GM19463 (cell line): ENCODE results near the gene C1QTNF6.
"Not testable (repeated sequence)": the region's sequence is repeated elsewhere in the genome, so short reads cannot be mapped to it uniquely, and the experiment has no call there.

Experiments
- ATAC-seq: cut with Tn5 transposase; IDR thresholded peaks from one replicate; pipeline ENCODE4 v1.9.1; 2021; ENCODE audit warnings: mild to moderate bottlenecking, moderate library complexity; ENCODE audit not compliant: unreplicated experiment

C1QTNF6 gene

DNA sequence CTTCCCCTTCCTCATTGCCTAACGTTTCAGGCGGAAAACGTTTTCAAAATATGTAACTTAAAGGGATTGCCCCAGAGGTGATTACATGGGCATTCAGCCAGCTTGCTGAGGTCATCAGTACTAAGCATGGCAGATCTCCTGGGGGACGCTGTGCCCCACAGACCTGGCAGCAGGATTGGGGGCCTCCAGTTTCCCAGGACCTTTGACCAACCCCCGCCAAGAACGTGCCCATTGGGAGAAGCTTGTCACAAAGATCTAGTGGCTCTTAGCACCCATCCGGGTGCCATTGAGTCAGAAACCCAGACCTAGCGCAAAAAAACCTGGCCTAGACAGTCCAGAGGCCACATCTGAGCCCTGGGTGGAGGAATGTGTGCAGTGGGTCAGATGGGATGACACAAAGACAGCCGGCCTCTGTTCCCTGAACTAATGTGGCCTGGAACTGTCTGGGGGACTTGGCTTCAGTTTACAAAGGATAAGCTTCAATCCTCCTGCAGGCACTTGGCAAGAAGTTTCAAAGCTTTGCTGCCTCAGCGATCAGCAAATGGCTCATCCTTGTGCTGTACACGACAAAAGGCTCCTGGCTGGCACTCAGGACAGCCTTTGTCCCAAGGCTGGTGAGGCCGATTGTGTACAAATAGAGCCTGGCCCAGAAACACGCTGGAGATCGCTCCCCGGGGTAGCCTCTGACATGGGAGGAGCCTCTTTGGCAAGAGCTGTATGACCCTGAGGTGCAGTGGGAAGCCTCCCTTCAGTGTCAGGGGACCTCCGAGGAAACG is 9.5 kb downstream of the C1QTNF6 start:
- no peak for ATAC-seq

DNA sequence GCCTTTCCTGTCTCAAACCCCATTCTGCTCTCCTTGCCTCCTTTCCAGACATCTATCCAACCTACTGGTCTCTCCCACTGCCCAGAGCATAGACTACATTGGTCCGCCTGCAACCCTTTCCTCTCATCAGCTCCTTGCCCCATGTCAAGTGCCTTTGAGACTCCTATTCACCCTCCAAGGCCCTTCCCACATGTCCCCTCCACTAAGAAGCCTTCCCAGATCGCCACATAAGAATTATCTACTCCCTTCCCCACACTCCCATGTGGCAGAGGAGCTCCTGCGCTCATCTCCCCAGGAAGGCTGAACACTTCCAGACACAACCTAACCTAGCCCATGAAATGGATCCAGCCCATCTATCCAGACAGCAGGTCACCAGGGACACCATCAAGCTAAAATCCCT is 10.3 kb downstream of the C1QTNF6 start:
- ATAC-seq = no peak

DNA sequence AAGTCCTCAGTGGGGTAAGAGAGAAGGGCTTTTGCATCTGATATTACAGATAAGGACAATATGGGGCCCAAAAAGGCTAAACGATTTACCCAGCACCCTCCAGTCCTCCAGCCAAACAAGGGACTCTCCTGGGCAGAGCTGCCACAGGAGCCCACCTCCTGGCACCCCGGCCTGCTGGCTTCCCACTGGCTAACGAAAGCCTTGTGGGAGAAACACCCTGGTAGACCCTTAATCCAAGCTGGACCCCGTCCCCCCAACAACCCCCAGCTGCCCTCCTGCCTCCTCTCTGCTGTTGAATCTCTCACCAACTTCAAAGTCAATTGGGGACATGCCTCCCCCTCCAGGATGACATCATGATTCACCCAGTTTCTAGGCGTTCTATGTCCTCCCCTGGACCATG is 10.8 kb downstream of the C1QTNF6 start:
- no peak for ATAC-seq

DNA sequence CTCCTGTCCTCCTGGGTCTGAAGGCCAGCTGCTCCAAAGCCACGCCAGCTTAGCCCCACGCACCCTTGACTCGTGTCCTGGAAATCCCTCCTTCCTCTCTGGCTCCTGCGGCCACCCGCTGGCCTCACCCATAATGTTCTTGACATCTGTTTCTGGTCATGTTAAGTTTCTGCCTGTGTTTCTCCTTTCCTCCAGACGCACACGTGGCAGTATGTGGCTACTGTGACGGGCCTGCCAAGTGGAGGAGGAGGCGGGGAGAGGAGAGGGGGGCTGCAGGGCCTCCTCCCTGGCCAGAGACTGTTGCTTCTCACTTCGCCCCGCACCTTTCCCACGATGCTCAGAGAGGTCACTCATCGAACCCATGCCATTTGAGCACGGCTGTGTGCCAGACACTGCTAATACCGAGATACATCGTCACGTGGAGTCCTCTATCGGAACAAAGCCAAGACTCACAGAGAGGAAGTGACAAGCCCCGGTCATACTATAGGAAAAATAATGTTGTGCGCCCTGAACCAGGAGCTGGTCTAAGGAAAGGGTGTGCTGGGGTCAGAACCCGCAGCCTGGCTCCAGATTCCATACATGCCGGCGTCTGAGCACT is 11.5 kb downstream of the C1QTNF6 start:
- ATAC-seq = no peak

DNA sequence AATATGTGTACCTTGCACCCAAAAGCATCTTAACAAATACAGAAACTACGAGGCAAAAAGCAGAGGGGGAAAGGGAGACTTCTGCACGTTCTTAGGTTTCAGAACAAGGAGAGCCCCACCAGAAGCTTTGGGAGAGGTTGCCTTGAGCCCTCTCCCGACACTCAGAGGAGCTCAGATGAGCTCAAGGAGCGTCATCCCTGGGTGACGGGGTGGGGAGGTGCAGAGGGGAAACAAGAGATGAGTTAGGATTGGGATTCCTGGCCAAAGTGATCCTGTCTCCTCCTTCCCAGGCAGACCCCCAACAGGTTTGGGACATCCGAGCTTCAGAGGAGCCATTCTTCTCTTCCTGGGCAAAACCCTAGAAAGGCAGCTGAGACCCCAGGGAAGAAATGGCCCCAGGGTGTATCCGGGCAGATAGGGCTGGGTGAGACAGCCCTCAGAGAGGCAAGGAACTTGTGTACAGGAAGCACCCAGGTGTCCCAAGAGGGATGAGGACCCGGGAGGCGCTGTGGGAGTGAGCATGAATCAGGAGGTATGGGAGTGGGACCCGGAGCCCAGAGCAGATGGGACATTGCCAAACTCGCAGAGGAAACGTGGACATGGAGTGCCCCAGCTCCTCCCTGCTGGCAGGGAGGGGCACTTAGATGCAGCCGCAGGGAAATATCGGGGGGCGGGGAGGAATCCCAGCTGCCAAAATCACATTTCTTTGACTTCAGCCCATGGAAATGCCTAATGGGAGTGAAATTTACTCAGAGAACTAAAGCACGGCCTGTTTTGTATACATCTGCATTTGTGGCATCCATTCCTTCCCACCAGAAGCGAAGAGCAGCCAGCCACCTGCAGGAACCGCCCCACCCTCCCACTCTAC is 12.4 kb downstream of the C1QTNF6 start:
- ATAC-seq = no peak

DNA sequence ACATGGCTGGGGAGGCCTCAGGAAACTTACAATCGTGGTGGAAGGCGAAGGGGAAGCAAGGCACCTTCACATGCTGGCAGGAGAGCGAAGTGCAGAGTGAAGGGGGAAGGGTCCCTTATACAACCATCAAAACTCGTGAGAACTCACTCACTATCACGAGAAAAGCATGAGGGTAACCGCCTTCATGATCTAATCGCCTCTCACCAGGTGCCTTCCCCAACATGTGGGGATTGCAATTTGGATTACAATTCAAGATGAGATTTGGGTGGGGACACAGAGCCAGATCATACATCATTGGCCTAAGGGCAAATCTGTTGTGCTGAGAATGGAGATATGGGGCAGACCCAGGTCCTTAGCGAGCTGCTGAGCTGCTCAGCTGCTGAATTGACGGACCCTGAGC is 13.1 kb downstream of the C1QTNF6 start:
- no peak for ATAC-seq

DNA sequence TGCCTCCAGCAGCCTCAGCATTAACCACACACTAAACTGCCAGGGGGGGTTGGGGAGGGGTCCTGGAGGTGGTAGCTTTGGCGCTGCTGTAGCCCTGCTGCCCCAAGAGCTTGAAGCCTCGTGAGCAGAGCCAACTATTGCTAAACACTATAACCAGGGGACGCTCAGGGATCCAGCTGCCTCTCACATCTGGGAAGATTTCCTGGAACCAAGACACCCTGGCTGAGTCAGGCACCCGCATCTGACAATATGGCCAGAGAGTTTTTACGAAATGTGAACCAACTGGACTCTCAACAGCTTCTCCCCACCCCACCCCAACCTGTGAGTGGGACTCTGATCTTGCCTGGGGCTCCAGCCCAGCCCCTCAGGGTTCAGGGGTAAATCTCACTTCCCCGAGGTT is 14.3 kb downstream of the C1QTNF6 start:
- ATAC-seq = no peak

DNA sequence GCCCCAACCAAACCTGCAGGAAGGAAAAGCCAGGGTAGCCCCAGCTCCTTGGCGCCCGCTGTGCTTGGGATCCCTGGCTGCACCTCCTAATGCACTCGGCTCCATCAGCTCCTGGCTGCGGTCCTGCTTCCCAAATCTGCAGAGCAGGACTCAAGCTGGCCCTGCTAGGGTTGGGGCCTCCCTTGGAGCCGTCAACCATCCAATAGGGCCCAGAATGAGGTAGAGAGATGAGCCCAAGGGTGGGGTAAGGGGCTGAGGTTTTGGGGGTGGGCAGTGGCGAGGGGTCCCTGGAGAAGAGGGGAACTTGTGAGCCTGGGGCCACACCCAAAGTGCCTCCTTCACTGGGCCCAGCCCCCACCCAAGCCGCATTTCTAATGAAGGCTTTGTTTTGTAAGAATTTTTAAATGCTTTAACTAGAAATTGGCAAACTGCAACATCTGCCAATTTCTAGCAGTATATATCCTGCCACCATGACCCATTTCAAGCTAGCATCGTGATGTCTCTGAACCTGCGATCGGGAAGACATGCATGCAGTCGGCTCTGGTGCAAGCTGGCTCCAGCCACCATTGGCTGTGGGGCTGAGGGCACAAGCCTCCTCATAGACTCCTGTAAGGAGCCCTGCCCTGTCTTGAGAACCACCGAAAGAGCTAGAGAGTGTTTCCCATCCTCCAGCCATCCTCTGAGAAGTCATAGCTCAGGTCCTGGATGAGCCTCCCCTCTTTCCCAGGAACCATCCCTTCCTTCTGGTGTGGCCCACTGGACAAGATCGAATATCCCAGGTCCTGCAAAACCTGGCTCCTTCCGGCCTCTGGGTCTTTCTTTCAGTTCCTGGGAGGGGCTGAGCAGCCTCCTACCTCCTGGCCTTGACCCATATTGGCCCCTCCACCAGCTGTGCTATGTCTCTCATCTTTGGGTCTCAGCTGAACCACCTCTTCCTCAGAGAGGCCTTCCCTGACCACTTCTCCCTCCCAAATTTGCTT is 15.5 kb downstream of the C1QTNF6 start:
- no peak for ATAC-seq

DNA sequence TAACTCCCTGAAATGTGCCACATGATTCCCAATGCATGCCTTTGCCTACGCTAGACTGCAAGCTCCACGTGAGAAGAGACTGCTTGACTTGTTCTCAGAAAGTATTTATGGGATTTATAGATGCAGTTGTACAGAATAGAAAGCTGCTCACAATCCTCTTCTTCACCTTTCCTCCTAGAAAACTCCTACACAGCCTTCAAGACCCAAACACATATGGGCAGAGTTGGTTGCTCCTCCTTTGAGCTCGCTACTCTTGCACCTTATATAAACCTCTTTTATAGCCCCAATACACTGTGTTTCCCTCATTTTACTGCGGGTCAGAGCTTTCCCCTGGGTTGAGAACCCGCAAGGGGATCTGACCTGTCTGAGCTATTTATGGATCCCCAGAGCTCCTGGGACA is 16.4 kb downstream of the C1QTNF6 start:
- ATAC-seq = no peak

DNA sequence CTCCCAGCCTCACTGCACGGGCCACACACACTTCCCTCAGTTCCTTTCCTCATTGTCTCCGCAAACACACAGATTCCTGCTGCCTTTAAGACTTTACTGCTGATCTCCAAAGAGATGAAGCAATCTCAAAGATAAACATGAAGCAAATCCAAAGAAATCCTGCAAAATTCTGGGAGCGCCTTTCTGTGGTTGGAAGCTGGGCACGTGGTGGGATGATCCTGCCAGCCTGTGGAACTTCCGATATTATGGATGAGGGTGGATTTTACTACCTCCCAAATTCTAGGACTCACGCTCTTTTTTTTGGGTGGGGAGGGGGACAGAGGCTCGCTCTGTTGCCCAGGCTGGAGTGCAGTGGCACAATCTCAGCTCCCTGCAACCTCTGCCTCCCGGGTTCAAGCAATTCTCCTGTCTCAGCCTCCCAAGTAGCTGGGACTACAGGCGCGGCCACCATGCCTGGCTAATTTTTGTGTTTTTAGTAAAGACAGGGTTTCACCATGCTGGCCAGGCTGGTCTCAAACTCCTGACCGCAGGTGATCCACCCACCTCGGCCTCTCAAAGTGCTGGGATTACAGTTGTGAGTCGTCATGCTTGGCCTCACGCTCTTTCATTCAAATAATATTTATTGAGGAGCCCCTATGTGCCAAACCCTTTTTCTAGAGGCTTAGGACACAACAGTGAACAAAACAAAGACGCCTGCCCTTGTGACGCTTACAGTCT is 17.2 kb downstream of the C1QTNF6 start:
- ATAC-seq = not testable (repeated sequence)

DNA sequence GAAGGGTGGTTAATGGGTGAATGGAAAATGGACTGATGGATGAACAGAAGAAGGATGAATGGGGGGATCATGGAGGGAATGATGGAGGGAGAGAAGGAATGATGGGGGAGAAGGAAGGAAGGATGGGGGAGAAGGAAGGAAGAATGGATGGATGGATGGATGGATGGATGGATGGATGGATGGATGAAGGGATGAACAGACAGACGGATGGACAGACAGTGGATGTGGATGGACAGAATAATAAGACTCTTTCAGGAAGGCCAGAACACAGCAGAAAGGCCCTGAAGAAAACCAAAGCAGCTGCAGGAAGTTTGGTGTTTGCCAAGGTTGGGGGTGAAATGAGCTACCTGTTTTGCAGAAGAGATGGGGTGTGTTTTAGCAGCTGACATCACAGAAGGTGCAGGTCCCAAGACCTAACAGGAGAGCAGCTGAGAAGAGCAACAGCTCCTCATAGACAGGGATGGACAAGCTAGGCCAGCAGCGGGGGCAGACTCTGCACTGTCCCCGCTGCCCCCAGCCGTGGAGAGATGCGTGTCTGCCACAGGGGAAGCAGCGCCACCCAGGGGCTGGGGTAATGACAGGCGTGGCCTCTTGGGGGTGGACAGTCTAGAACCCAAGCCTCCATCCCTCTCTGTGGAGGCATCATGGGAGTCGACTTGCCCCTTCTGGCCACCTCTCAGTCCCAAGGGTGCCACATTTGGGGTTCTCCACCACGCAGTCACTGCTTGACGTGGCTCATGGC is 17.9 kb downstream of the C1QTNF6 start:
- ATAC-seq = no peak

DNA sequence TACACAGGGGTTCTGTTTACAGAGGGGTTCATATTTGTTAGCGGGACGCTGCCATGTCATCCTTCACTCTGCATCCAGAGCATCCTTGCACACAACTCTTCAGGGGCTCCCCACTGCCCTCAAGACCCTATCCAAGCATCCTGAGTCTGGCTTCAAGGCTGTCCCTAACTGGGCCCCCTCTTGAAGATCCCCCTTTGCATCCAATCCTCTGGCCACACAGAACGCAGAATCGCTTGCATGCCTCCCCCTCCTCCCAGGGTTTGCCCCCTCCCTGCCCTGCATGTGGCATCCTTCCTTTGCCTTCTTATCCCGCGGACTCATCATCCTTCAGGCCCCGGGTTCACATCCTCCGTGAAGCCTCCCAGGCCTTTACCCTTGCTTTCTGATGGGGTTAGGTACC is 18.6 kb downstream of the C1QTNF6 start:
- no peak for ATAC-seq

DNA sequence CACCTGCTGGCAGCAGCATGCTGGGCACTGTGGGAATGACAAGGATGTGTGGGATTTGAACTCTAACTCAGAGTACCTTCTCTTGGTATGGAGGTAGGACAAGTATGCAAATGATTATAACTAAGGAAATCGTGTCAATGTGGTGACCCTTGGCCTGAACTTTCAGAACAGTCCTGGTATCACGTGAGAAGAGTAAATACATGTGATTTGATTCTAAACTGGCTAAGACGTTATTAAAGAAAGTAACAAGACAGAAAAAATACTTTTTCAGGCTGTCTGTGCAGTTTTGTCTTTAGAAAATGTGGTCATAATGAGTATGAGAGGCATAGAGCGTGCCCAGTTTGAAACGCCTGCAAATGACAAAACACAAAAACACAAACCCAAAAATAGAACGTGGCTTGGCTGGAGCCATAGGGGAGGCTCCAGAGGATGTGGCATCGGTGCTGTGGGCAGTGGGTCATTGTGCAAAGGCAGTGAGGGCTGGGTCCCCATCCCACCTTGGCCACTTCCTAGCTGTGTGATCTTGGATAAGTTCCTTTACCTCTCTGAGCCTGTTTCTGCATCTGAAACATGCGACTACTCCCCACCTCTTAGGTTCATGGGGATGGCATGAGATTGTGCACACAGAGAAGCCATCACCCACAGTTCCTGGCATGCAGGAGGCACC is 19.9 kb downstream of the C1QTNF6 start:
- no peak for ATAC-seq

DNA sequence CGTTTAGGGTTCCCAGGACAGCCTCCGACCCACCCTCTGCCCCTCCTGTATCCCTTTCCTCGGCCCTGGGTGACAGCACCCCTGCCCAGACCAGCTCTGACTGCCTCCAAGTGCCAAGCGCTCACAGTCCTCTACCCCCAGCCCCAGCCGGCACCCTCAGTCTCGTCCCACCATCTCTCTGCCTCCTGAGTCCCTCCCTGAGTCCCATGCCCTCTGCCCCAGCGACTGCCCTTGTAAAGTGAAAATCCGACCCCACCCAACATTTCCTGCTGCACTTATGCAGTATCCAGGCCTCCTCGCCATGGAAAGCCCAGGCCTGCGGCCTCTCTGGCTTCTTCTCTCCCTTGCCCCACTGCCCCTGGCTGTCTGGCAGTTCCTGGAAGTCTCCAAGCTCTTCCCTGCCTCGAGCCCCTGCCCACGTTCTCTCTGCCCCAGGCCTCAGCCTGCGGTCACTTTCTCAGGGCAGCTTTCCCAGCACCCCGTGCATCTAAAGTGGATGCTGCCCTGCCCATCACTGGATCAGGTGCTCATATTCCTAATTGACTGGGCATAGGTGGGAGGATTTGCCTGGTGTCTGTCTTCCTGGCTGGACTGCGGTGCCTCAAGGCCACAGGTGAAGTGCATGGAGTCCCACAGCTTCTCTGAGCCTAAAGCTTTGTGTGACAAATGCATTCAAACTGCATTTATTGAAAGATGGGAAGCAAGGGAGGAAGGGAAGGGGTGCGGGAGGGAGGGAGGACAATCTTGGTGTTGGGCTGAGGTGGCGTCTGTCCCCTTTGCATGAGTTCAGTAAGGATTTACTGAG is 20.7 kb downstream of the C1QTNF6 start:
- no peak for ATAC-seq

DNA sequence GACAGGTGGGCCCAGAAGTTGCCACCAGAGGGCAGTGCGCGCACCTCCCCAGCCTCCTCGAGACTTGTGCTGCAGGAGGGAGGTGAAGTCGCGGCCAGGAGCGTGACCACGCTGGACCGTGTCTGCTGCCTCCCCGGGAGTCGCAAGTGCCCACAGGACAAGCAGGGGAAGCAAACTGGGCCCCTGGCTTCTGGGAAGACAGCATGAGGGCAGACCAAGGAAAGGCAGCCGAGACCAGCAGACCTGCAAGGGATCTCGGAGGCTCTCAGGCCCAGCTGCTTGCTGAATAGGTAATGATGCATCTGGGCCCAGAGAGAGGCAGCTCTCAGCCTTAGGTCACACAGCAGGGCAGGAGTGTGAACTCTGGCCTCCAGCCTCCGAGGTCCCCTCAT is 21.4 kb downstream of the C1QTNF6 start:
- ATAC-seq = no peak

DNA sequence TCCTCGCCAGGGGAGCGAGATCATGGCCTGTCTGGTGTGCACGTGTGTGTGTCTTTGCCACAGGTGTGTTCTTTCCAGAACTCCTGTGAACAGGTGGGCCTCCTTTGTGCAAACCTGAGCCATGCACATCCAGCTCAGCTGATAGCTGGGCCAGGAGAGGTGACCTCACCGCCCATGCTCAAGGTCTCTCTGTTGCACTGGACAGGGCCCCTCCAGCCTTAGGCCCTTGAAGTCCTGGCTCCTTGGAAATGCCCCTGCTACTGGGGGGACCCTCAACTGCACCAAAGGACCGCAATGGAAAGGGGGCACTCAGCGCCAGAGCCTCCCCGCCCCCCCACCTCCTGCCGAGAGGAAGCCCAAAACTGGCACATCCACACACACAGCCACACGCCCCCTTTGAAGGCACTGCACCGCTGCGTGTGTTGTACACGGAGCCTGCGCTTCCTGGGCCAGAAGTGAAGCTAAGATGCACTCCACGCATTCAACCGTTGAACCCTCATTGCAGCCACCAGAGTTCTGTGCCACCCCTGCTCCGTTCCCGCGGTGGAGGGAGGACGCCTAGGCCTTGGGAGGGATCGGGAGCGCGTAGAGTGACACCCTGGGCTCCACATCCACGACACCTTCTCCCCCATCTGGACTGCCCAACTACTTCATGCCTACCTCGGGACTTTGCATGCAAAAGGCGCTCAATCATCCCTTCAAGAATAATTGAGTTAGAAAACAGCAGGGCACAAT is 21.9 kb downstream of the C1QTNF6 start:
- no peak for ATAC-seq

DNA sequence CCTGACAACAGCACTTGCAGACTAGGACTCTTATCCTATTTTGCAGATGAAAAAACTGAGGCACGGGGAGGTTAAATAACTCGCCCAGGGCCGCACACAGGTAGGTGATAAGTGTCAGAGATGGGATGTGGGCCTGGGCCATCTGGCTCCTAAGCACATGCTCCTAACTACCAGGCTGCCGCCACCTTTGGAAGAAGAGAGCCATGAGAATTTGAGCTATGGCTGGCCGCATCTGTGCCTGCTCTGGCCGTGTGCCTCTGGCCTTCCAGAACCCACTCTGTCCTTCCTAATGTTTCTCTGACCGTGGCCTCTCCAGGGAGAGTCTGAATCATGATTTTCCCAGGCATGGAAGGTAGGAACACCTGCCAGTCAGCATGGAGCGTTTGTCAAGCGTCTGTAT is 23.0 kb downstream of the C1QTNF6 start:
- no peak for ATAC-seq
